Ishikawa (cell line): ENCODE measurements around the gene CHST11.

Experiments used
- CEBPB ChIP-seq: IDR thresholded peaks from 2 replicates; pipeline ENCODE4 v1.6.1; 2012
- CREB1 ChIP-seq: IDR thresholded peaks from 2 replicates; pipeline ENCODE4 v1.6.1; 2012; ENCODE audit warnings: low read depth
- EGR1 ChIP-seq: IDR thresholded peaks from 2 replicates; pipeline ENCODE4 v1.6.1; 2012
- EP300 ChIP-seq: IDR thresholded peaks from 2 replicates; pipeline ENCODE4 v1.6.1; 2012; ENCODE audit warnings: borderline replicate concordance
- FOXM1 ChIP-seq: IDR thresholded peaks from 2 replicates; pipeline ENCODE4 v1.6.1; 2012; ENCODE audit warnings: low read depth, borderline replicate concordance
- MAX ChIP-seq: IDR thresholded peaks from 2 replicates; pipeline ENCODE4 v1.6.1; 2012
- NFIC ChIP-seq: IDR thresholded peaks from 2 replicates; pipeline ENCODE4 v1.6.1; 2012
- RAD21 ChIP-seq: IDR thresholded peaks from 2 replicates; pipeline ENCODE4 v1.6.1; 2012; ENCODE audit warnings: low read depth
- REST ChIP-seq: IDR thresholded peaks from 2 replicates; pipeline ENCODE4 v1.6.1; 2012; ENCODE audit warnings: low read depth, mild to moderate bottlenecking
- TAF1 ChIP-seq: IDR thresholded peaks from 2 replicates; pipeline ENCODE4 v1.6.1; 2012; ENCODE audit warnings: low read depth, mild to moderate bottlenecking
- TCF12 ChIP-seq: IDR thresholded peaks from 2 replicates; pipeline ENCODE4 v1.6.1; 2012; ENCODE audit warnings: low read depth
- TEAD4 ChIP-seq: IDR thresholded peaks from 2 replicates; pipeline ENCODE4 v1.6.1; 2012
- USF1 ChIP-seq: IDR thresholded peaks from 2 replicates; pipeline ENCODE4 v1.6.1; 2012
- YY1 ChIP-seq: IDR thresholded peaks from 2 replicates; pipeline ENCODE4 v1.6.1; 2012; ENCODE audit warnings: low read depth
- ZBTB7A ChIP-seq: IDR thresholded peaks from 2 replicates; pipeline ENCODE4 v1.6.1; 2012; ENCODE audit warnings: low read depth

CHST11 gene

GRCh38 chr12:104436790-104437189 is 20.0 kb upstream of the CHST11 start:
- no peak for TF ChIP-seq TCF12
- TF ChIP-seq NFIC, result no peak
- no peak for TF ChIP-seq EP300

- no peak for TF ChIP-seq TEAD4
- peak; percentile 63 for TF ChIP-seq USF1
- TF ChIP-seq EGR1, result no peak
- TF ChIP-seq CEBPB, result no peak
- TF ChIP-seq CREB1, result no peak
- TF ChIP-seq REST, result no peak
- no peak for TF ChIP-seq NFIC
These were observed 18.6 kb upstream of the CHST11 start for GRCh38 chr12:104438134-104438533.

GRCh38 chr12:104439137-104439536 is 17.6 kb upstream of the CHST11 start:
- 0 out of 2 replicates have a peak, but pooled peaks have one; percentile 13 for TF ChIP-seq NFIC
- TF ChIP-seq TCF12, result no peak
- no peak for TF ChIP-seq USF1
- TF ChIP-seq EP300, result no peak
- TF ChIP-seq RAD21, result no peak
- no peak for TF ChIP-seq MAX
- TF ChIP-seq CEBPB, result no peak

GRCh38 chr12:104443008-104443407 is 13.7 kb upstream of the CHST11 start:
- TF ChIP-seq NFIC, result no peak
- no peak for TF ChIP-seq RAD21
- no peak for TF ChIP-seq TAF1
- no peak for TF ChIP-seq EP300
- TF ChIP-seq MAX, result no peak
- no peak for TF ChIP-seq ZBTB7A
- no peak for TF ChIP-seq YY1
- TF ChIP-seq REST, result no peak

- TF ChIP-seq FOXM1, result no peak
- no peak for TF ChIP-seq REST
- TF ChIP-seq EP300, result no peak
- TF ChIP-seq TCF12, result no peak
- TF ChIP-seq YY1, result no peak
- no peak for TF ChIP-seq CEBPB
- no peak for TF ChIP-seq MAX
- no peak for TF ChIP-seq TEAD4
- no peak for TF ChIP-seq NFIC
- no peak for TF ChIP-seq RAD21
- TF ChIP-seq EGR1, result no peak
- TF ChIP-seq CREB1, result no peak
- no peak for TF ChIP-seq USF1
- no peak for TF ChIP-seq TAF1
These were observed 9.9 kb upstream of the CHST11 start for GRCh38 chr12:104446646-104447421.
